ENCODE results near the gene TGM3. TPM values are rescaled to one million over a fixed set of nuclear protein-coding genes. Genes with fewer than 3 reads are reported as not detected.
"Not testable (repeated sequence)": the region's sequence is repeated elsewhere in the genome, so short reads cannot be mapped to it uniquely, and the experiment has no call there.

TGM3 gene
- total RNA-seq, 1 experiment from 2014 or later: not detected

- TF ChIP-seq EZH2 (IDR thresholded peaks at IDR 0.05; ENCODE audit: low read depth) (no peak), CTCF (conservative IDR thresholded peaks at IDR 0.05) (no peak)
- no peak overlapping the region for H2AFZ ChIP-seq
- ChIA-PET POLR2A (ENCODE audit: unreplicated experiment) (no interaction called here), CTCF (no interaction called here)
- H3K79me2 ChIP-seq (ENCODE audit: low read depth): no peaks in the 10 kb centered on the region
- H3K4me1 ChIP-seq (replicated peaks; ENCODE audit: insufficient read depth): no peaks in the 10 kb centered on the region
- H3K9me3 ChIP-seq (ENCODE audit: insufficient read depth, low read depth): no peaks in the 10 kb centered on the region
- intact Hi-C loops (cut with micrococcal nuclease; ENCODE audit: unreplicated experiment): no loop called here
- no peaks in the 10 kb centered on the region for H4K20me1 ChIP-seq (ENCODE audit: insufficient read depth)
- H3K27ac ChIP-seq: no peak overlapping the region
- H3K4me2 ChIP-seq: no peak overlapping the region
- H3K36me3 ChIP-seq (ENCODE audit: low read depth): no peaks in the 10 kb centered on the region
- H3F3A ChIP-seq (ENCODE audit: insufficient read depth, low read depth): no peaks in the 10 kb centered on the region
- BruUV-seq (replicated peaks): no TSS peak
- peaks cover 18% of the 10 kb centered on the region for H3K27me3 ChIP-seq (ENCODE audit: insufficient read depth, low read depth)
- H3K4me3 ChIP-seq: no peak overlapping the region
- DNase-seq: no peak
- H3K9me2 ChIP-seq (ENCODE audit: insufficient read depth): no peaks in the 10 kb centered on the region
Observed at GRCh38 chr20:2264118-2264517, 31.7 kb upstream of the TGM3 start.

GRCh38 chr20:2264621-2265374 lies 31.0 kb upstream of the TGM3 start:
- intact Hi-C loops (cut with micrococcal nuclease; ENCODE audit: unreplicated experiment); H3K4me2 ChIP-seq; H4K20me1 ChIP-seq (ENCODE audit: insufficient read depth); H3K9me3 ChIP-seq (ENCODE audit: insufficient read depth, low read depth); CTCF ChIA-PET; H3K27ac ChIP-seq; H2AFZ ChIP-seq; H3F3A ChIP-seq (ENCODE audit: insufficient read depth, low read depth); H3K9me2 ChIP-seq (ENCODE audit: insufficient read depth); H3K4me3 ChIP-seq; H3K79me2 ChIP-seq (ENCODE audit: low read depth); BruUV-seq (replicated peaks); DNase-seq; H3K4me1 ChIP-seq (replicated peaks; ENCODE audit: insufficient read depth); POLR2A ChIA-PET (ENCODE audit: unreplicated experiment); H3K36me3 ChIP-seq (ENCODE audit: low read depth): not testable (repeated sequence)
- H3K27me3 ChIP-seq (ENCODE audit: insufficient read depth, low read depth): peaks cover 18% of the 10 kb centered on the region; the same call in 1 of the 2 replicates

GRCh38 chr20:2273634-2274302 lies 22.0 kb upstream of the TGM3 start:
- no peaks in the 10 kb centered on the region for H3K9me3 ChIP-seq (ENCODE audit: insufficient read depth, low read depth)
- no peak overlapping the region for H2AFZ ChIP-seq
- intact Hi-C loops (cut with micrococcal nuclease; ENCODE audit: unreplicated experiment): no loop called here
- no peaks in the 10 kb centered on the region for H3K36me3 ChIP-seq (ENCODE audit: low read depth)
- POLR2A ChIA-PET (ENCODE audit: unreplicated experiment): no interaction called here
- peaks cover 13% of the 10 kb centered on the region for H3K27me3 ChIP-seq (ENCODE audit: insufficient read depth, low read depth)
- no peak overlapping the region for H3K4me2 ChIP-seq
- no peak for DNase-seq
- no peaks in the 10 kb centered on the region for H3K9me2 ChIP-seq (ENCODE audit: insufficient read depth)
- BruUV-seq (replicated peaks): no TSS peak
- no peak overlapping the region for H3K27ac ChIP-seq
- H4K20me1 ChIP-seq (ENCODE audit: insufficient read depth): no peaks in the 10 kb centered on the region
- no peaks in the 10 kb centered on the region for H3K79me2 ChIP-seq (ENCODE audit: low read depth)
- no peaks in the 10 kb centered on the region for H3F3A ChIP-seq (ENCODE audit: insufficient read depth, low read depth)
- CTCF ChIA-PET: interaction anchor here (0.6 kb wide), 1 partner anchor 34 kb away, joined by 3 read pairs; no protein-coding TSS in a partner anchor
- H3K4me1 ChIP-seq (replicated peaks; ENCODE audit: insufficient read depth): peaks cover 8% of the 10 kb centered on the region; the same call in 1 of the 2 replicates
- H3K4me3 ChIP-seq: no peak overlapping the region
- TF ChIP-seq EZH2 (IDR thresholded peaks at IDR 0.05; ENCODE audit: low read depth) (no peak), CTCF (conservative IDR thresholded peaks at IDR 0.05) (no peak)
